ENCODE results near the gene PSAP. TPM values are rescaled to one million over a fixed set of nuclear protein-coding genes. Genes with fewer than 3 reads are reported as not detected.
"Not testable (repeated sequence)": the region's sequence is repeated elsewhere in the genome, so short reads cannot be mapped to it uniquely, and the experiment has no call there.

The PSAP gene
- total RNA-seq, 1 experiment from 2014 or later, result 336 TPM

DNA sequence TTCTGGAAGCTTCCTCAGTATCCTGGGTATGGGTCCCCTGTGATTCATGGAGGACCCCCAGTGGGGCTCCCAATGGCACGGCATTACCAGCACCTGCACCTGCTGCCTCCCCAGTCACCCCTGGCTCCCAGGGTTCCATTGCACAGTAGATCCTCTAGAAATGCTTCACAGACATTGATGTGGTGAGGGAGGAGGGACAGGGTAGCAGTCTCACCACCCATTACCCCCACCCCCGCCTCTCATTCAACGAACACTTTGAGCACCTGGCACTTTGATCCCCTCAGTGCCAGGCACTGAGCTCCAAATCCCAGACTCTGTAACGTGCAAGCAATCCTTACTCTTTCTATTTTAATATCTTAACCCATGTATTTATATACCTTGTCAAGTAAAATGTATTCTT is 26.8 kb upstream of the PSAP start:
- Histone ChIP-seq H3K27me3 (ENCODE audit: insufficient read depth, low read length) (no peaks in the 10 kb centered on the region), H3K9ac (ENCODE audit: extremely low read depth, insufficient read length, low read length) (no peak overlapping the region), H2BK12ac (ENCODE audit: insufficient read length, low read depth, low read length) (no peak overlapping the region), H3K79me2 (ENCODE audit: insufficient read depth, low read length) (no peaks in the 10 kb centered on the region), H4K91ac (ENCODE audit: insufficient read length, low read depth, low read length) (no peak overlapping the region), H2BK20ac (ENCODE audit: low read depth, low read length, poor library complexity, severe bottlenecking) (no peak overlapping the region), H3K27ac (ENCODE audit: insufficient read length, low read depth, low read length) (no peak overlapping the region), H3K4me1 (ENCODE audit: insufficient read depth, low read length) (no peaks in the 10 kb centered on the region), H4K8ac (replicated peaks; ENCODE audit: insufficient read length, low read depth, low read length) (no peak overlapping the region), H3K18ac (ENCODE audit: insufficient read length, low read depth, low read length) (no peak overlapping the region), H2BK15ac (ENCODE audit: low read depth, low read length) (no peak overlapping the region), H4K5ac (ENCODE audit: insufficient read length, low read depth, low read length) (no peak overlapping the region), H3K14ac (ENCODE audit: insufficient read depth, low read length) (no peak overlapping the region), H2BK120ac (ENCODE audit: low read depth, low read length, poor library complexity, severe bottlenecking) (no peak overlapping the region), H3K23me2 (ENCODE audit: insufficient read length, low read depth, low read length, poor library complexity, severe bottlenecking) (no peaks in the 10 kb centered on the region), H3K23ac (ENCODE audit: insufficient read length, low read depth, low read length) (no peak overlapping the region), H3K4me2 (ENCODE audit: insufficient read depth, insufficient read length, low read length) (no peak overlapping the region), H3T11ph (ENCODE audit: low read length) (no peak overlapping the region), H3K9me3 (ENCODE audit: control insufficient read depth, low read depth, low read length) (no peaks in the 10 kb centered on the region), H3K4ac (ENCODE audit: low read depth, low read length) (no peak overlapping the region), H2AFZ (ENCODE audit: low read length) (no peak overlapping the region), H3K56ac (ENCODE audit: insufficient read length, low read depth, low read length) (no peak overlapping the region), H2BK5ac (ENCODE audit: insufficient read length, low read length) (no peak overlapping the region), H3K79me1 (ENCODE audit: insufficient read depth, low read depth, low read length, poor library complexity, severe bottlenecking) (no peaks in the 10 kb centered on the region), H2AK5ac (ENCODE audit: insufficient read length, low read length) (no peak overlapping the region), H4K20me1 (ENCODE audit: control insufficient read depth, insufficient read depth, insufficient read length) (no peaks in the 10 kb centered on the region)
- H3K27ac Mint-ChIP-seq, result no peak overlapping the region
- H3K36me3 Mint-ChIP-seq (ENCODE audit: insufficient read depth in 1 of 3, low read depth in 3 of 3), result peaks cover 0 to 4% (median 2%) of the 10 kb centered on the region in 3 experiments; a peak in 2 of 7 replicates
- no peak overlapping the region; a peak in 1 of 5 replicates for H3K4me3 Mint-ChIP-seq
- H3K4me1 Mint-ChIP-seq, result peaks cover 9 to 11% of the 10 kb centered on the region in 2 experiments
- H3K9me3 Mint-ChIP-seq, result peaks cover 7 to 12% of the 10 kb centered on the region in 2 experiments; a peak in 4 of 5 replicates
- H3K27me3 Mint-ChIP-seq (ENCODE audit: low read depth), result no peaks in the 10 kb centered on the region; the same call in none of the 2 replicates
- no CpG with 5 or more reads among the region's 4 CpGs for WGBS (ENCODE audit: extremely low coverage, insufficient read length, low lambda C conversion rate)
- no peak for DNase-seq
- TF ChIP-seq, protein P1, sequence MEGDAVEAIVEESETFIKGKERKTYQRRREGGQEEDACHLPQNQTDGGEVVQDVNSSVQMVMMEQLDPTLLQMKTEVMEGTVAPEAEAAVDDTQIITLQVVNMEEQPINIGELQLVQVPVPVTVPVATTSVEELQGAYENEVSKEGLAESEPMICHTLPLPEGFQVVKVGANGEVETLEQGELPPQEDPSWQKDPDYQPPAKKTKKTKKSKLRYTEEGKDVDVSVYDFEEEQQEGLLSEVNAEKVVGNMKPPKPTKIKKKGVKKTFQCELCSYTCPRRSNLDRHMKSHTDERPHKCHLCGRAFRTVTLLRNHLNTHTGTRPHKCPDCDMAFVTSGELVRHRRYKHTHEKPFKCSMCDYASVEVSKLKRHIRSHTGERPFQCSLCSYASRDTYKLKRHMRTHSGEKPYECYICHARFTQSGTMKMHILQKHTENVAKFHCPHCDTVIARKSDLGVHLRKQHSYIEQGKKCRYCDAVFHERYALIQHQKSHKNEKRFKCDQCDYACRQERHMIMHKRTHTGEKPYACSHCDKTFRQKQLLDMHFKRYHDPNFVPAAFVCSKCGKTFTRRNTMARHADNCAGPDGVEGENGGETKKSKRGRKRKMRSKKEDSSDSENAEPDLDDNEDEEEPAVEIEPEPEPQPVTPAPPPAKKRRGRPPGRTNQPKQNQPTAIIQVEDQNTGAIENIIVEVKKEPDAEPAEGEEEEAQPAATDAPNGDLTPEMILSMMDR (conservative IDR thresholded peaks at IDR 0.05), result no peak

DNA sequence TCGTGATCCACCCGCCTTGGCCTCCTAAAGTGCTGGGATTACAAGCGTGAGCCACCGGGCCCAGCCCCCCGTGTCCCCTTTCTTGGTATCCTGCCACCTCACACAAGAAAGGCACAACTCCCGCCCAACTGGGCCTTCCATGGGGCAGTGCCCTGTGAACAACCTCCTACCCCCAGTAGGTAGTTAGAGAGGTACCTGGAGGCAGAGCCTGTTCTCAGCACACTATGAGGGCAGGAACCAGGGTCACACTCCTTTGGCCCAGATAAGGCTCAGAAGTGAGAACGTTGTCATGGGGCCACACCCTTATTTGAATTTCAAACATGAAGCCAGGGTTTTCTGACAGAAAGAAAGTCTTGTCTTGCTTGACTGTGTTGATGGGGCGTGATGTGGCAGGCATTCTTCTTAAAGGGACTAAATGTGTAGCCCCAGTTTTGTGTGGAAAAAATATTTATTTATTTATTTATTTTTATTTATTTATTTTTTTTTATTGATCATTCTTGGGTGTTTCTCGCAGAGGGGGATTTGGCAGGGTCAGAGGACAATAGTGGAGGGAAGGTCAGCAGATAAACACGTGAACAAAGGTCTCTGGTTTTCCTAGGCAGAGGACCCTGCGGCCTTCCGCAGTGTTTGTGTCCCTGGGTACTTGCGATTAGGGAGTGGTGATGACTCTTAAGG is 23.8 kb upstream of the PSAP start:
- H3K27ac Mint-ChIP-seq, result not testable (repeated sequence)

More for the DNA sequence above, 23.8 kb upstream of the PSAP start:
- H3K9ac ChIP-seq (ENCODE audit: extremely low read depth, insufficient read length, low read length); H3K23me2 ChIP-seq (ENCODE audit: insufficient read length, low read depth, low read length, poor library complexity, severe bottlenecking); H2AK5ac ChIP-seq (ENCODE audit: insufficient read length, low read length); H2AFZ ChIP-seq (ENCODE audit: low read length); H3K36me3 Mint-ChIP-seq (ENCODE audit: insufficient read depth in 1 of 3, low read depth in 3 of 3); H4K20me1 ChIP-seq (ENCODE audit: control insufficient read depth, insufficient read depth, insufficient read length); H3K4me3 Mint-ChIP-seq; H4K91ac ChIP-seq (ENCODE audit: insufficient read length, low read depth, low read length); DNase-seq; H3K56ac ChIP-seq (ENCODE audit: insufficient read length, low read depth, low read length); H3K27me3 Mint-ChIP-seq (ENCODE audit: low read depth); H3K4ac ChIP-seq (ENCODE audit: low read depth, low read length); H2BK120ac ChIP-seq (ENCODE audit: low read depth, low read length, poor library complexity, severe bottlenecking); H2BK12ac ChIP-seq (ENCODE audit: insufficient read length, low read depth, low read length); H3K9me3 ChIP-seq (ENCODE audit: control insufficient read depth, low read depth, low read length); H4K5ac ChIP-seq (ENCODE audit: insufficient read length, low read depth, low read length); H2BK15ac ChIP-seq (ENCODE audit: low read depth, low read length); H3T11ph ChIP-seq (ENCODE audit: low read length); H3K79me2 ChIP-seq (ENCODE audit: insufficient read depth, low read length); H3K14ac ChIP-seq (ENCODE audit: insufficient read depth, low read length); H3K4me2 ChIP-seq (ENCODE audit: insufficient read depth, insufficient read length, low read length); H4K8ac ChIP-seq (replicated peaks; ENCODE audit: insufficient read length, low read depth, low read length); H2BK20ac ChIP-seq (ENCODE audit: low read depth, low read length, poor library complexity, severe bottlenecking); H3K79me1 ChIP-seq (ENCODE audit: insufficient read depth, low read depth, low read length, poor library complexity, severe bottlenecking); H3K4me1 ChIP-seq (ENCODE audit: insufficient read depth, low read length); H3K23ac ChIP-seq (ENCODE audit: insufficient read length, low read depth, low read length); H3K18ac ChIP-seq (ENCODE audit: insufficient read length, low read depth, low read length); H2BK5ac ChIP-seq (ENCODE audit: insufficient read length, low read length); H3K27ac ChIP-seq (ENCODE audit: insufficient read length, low read depth, low read length); H3K27me3 ChIP-seq (ENCODE audit: insufficient read depth, low read length): not testable (repeated sequence)
- H3K9me3 Mint-ChIP-seq, result peaks cover 9 to 15% of the 10 kb centered on the region in 2 experiments
- no CpG with 5 or more reads among the region's 13 CpGs for WGBS (ENCODE audit: extremely low coverage, insufficient read length, low lambda C conversion rate)
- peaks cover 9 to 11% of the 10 kb centered on the region in 2 experiments for H3K4me1 Mint-ChIP-seq

All from H9 (cell line).